ENCODE data around the gene SLC39A2.

DNA sequence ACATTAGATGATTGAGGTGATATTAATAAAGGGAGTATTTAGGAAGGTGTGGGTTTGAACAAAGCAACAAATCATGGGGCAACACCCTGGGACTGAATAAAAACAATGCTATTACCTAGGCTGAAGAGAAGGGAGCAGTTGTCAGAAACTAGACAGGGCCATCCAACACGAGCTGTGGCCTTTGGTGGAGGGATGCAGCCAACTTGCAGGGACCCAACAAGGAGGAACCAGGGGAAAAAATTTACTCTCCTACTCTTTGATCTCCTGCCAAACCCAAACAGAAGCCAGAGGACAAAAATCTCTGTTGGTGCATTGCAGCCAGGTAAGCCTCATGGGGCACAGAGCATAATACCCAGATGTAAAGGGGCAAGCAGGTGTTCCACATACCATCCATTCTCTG, 12.0 kb downstream of the SLC39A2 start:
- TF ChIP-seq CTCF (tag by site-specific recombination; IDR thresholded peaks at IDR 0.05) (no peak), ZNF18 (tag by site-specific recombination; IDR thresholded peaks at IDR 0.05) (no peak), ZNF311 (tag by site-specific recombination; IDR thresholded peaks at IDR 0.05; ENCODE audit: borderline replicate concordance) (no peak), ZFP69B (tag by site-specific recombination; IDR thresholded peaks at IDR 0.05) (no peak), ZNF624 (tag by site-specific recombination; IDR thresholded peaks at IDR 0.05) (no peak), ZNF274 (IDR thresholded peaks at IDR 0.05; ENCODE audit: low read length) (no peak), ZNF274 (tag by site-specific recombination; IDR thresholded peaks at IDR 0.05; ENCODE audit: borderline replicate concordance) (no peak), ZNF48 (tag by site-specific recombination; IDR thresholded peaks at IDR 0.05) (no peak), SP7 (tag by site-specific recombination; IDR thresholded peaks at IDR 0.05) (no peak), ZNF558 (tag by site-specific recombination; IDR thresholded peaks at IDR 0.05) (no peak)
- TF ChIP-seq, protein P1, sequence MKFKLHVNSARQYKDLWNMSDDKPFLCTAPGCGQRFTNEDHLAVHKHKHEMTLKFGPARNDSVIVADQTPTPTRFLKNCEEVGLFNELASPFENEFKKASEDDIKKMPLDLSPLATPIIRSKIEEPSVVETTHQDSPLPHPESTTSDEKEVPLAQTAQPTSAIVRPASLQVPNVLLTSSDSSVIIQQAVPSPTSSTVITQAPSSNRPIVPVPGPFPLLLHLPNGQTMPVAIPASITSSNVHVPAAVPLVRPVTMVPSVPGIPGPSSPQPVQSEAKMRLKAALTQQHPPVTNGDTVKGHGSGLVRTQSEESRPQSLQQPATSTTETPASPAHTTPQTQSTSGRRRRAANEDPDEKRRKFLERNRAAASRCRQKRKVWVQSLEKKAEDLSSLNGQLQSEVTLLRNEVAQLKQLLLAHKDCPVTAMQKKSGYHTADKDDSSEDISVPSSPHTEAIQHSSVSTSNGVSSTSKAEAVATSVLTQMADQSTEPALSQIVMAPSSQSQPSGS (tag by site-specific recombination; IDR thresholded peaks at IDR 0.05; ENCODE audit: low read depth), result no peak
